PC-3 (cell line): ENCODE data around the gene IPO9.
"Not testable (repeated sequence)": the region's sequence is repeated elsewhere in the genome, so short reads cannot be mapped to it uniquely, and the experiment has no call there.

Experiments
- EZH2 ChIP-seq: fragments of 300-600 bp; sonication (generic); IDR thresholded peaks from one replicate; pipeline ENCODE4 v1.6.1; 2017; ENCODE audit warnings: antibody characterized with exemption, mild to moderate bottlenecking, low read length; ENCODE audit not compliant: unreplicated experiment
- TF ChIP-seq, protein P1 (sequence below): fragments of 300-600 bp; sonication (generic); conservative IDR thresholded peaks from 2 replicates; pipeline ENCODE4 v1.5.1; 2017; ENCODE audit warnings: antibody characterized with exemption, low read depth, mild to moderate bottlenecking, low read length

DNA sequence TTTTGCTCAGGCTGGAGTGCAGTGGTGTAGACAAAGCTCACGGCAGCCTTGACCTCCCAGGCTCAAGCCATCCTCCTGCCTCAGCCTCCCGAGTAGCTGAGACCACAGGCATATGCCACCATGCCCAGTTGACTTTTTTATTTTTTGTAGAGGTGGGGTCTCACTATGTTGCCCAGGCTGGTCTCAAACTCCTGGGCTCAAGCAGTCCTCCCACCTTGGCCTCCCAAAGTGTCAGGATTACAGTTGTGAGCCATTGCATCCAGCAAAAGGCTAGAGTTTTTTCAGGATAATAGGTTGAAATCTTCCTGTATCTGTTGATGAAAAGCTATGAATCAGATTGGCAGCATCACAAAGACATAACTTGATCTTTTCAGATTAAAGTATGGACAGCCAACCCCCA lies 27.8 kb downstream of the IPO9 start:
- not testable (repeated sequence) for TF ChIP-seq EZH2
- TF ChIP-seq, protein P1, sequence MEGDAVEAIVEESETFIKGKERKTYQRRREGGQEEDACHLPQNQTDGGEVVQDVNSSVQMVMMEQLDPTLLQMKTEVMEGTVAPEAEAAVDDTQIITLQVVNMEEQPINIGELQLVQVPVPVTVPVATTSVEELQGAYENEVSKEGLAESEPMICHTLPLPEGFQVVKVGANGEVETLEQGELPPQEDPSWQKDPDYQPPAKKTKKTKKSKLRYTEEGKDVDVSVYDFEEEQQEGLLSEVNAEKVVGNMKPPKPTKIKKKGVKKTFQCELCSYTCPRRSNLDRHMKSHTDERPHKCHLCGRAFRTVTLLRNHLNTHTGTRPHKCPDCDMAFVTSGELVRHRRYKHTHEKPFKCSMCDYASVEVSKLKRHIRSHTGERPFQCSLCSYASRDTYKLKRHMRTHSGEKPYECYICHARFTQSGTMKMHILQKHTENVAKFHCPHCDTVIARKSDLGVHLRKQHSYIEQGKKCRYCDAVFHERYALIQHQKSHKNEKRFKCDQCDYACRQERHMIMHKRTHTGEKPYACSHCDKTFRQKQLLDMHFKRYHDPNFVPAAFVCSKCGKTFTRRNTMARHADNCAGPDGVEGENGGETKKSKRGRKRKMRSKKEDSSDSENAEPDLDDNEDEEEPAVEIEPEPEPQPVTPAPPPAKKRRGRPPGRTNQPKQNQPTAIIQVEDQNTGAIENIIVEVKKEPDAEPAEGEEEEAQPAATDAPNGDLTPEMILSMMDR, result not testable (repeated sequence)
